H1 (cell line): ENCODE data around the gene RBM20. TPM values are rescaled to one million over a fixed set of nuclear protein-coding genes. Genes with fewer than 3 reads are reported as not detected.

Experiments used
- CHD1 ChIP-seq: IDR thresholded peaks from 2 replicates; pipeline ENCODE4 v1.6.1; 2012; ENCODE audit warnings: low read depth, low read length, improper control_type of control experiment
- CTBP2 ChIP-seq: IDR thresholded peaks from 2 replicates; pipeline ENCODE4 v1.7.0; 2011; ENCODE audit warnings: borderline replicate concordance, mild to moderate bottlenecking, moderate library complexity, mixed read lengths, low read length; ENCODE audit not compliant: insufficient read depth, insufficient read length
- EZH2 ChIP-seq: fragments of 200-600 bp; sonication (generic); IDR thresholded peaks from 2 replicates; pipeline ENCODE4 v1.7.1; 2012; ENCODE audit warnings: low read depth, mild to moderate bottlenecking, moderate library complexity, low read length, inconsistent platforms; ENCODE audit not compliant: severe bottlenecking
- JUND ChIP-seq: IDR thresholded peaks from 2 replicates; pipeline ENCODE4 v1.6.1; 2011; ENCODE audit warnings: mild to moderate bottlenecking, improper control_type of control experiment, low read length
- KDM1A ChIP-seq: fragments of 200-600, 300-600 bp; sonication (generic); IDR thresholded peaks from 2 replicates; pipeline ENCODE4 v1.7.1; 2016; ENCODE audit warnings: mild to moderate bottlenecking, low read length, borderline replicate concordance
- KDM4A ChIP-seq: IDR thresholded peaks from one replicate; pipeline ENCODE4 v1.7.1; 2012; ENCODE audit warnings: low read depth, mild to moderate bottlenecking, moderate library complexity, low read length, inconsistent platforms; ENCODE audit not compliant: severe bottlenecking
- KDM5A ChIP-seq: fragments of 200-600 bp; IDR thresholded peaks from 2 replicates; pipeline ENCODE4 v1.7.1; 2012; ENCODE audit warnings: mild to moderate bottlenecking, low read length, inconsistent platforms, mixed read lengths
- SIRT6 ChIP-seq: IDR thresholded peaks from one replicate; pipeline ENCODE4 v1.7.1; 2012; ENCODE audit warnings: low read length, inconsistent platforms
- SP1 ChIP-seq: IDR thresholded peaks from 2 replicates; pipeline ENCODE4 v1.6.1; 2011; ENCODE audit warnings: low read depth, low read length
- polyA plus RNA-seq, 7 experiments: library from polyadenylated mRNA; depleted of rRNA in 3 of 7; stranded (reverse) in 5 of 7; unstranded in 2 of 7; fragments of >200 nt in 5 of 7; fragments of 200-250 nt in 2 of 7; gene quantifications; 1 replicate in 5 of 7; 2 replicates in 1 of 7; 4 replicates in 1 of 7; pipeline versions ENCODE4 v1.2.1 to v1.2.3, GENCODE V29; 2011 to 2013; ENCODE audit warnings: missing spikeins in 2 of 7, mixed read lengths in 2 of 7
- total RNA-seq: library from RNA; stranded (reverse); fragmentation: NEBNext Ultra II Directional; extraction: Animal tissue kit (Norgen Biotek cat#: 25700); gene quantifications from 2 replicates; pipeline ENCODE4 v1.2.1, GENCODE V29; 2021
- TF ChIP-seq, protein P1 (sequence below): fragments of 300-600 bp; sonication (generic); IDR thresholded peaks from 2 replicates; pipeline ENCODE4 v1.7.1; 2012; ENCODE audit warnings: low read length, moderate library complexity, mild to moderate bottlenecking, inconsistent platforms; ENCODE audit not compliant: insufficient replicate concordance

The RBM20 gene
- total and polyA plus RNA-seq, 2 of the 8 experiments (the other 6 are each of a cell fraction or from before 2014, with no cell fraction given): 0.05 to 0.63 TPM

DNA sequence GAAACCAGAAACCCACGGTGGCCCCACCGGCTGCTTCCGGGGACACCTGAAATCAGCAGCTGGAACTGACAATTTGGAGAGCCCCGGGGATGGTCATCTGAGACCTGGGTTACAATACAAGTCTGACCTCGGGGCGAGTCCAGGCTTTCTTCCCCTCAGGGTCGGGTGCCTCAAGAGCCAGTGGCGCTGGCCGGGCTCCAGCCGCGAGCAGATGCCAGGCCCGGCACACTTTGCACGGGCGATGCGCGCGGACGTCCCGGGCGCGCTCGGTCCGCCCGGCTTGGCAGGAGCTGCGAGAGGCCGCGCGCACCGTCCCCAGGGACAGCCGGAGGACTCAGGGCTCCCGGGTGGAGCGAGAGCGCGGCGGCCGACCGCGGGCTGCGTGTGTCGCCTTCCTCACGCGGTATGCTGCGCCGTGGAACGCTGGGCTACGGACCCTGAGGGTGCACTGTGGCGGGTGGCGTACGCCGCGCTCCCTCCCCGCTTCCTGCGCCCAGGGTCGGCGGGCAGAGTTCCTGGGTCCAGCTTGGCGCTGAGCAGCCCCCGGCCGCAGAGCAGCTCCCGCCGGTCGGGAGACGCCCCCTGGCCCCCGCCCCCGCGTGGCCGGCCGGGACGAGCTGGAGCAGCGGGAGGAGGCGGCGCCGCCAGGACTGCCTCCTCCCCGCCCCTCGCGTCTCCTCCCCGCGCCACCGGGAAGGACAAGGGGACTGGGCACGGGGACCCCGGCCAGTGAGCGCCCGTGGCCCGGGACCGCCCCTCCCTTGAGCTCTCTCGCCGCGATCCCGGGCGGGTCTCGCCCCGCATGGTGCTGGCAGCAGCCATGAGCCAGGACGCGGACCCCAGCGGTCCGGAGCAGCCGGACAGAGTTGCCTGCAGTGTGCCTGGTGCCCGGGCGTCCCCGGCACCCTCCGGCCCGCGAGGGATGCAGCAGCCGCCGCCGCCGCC is at the start of gene RBM20 (continued):
- TF ChIP-seq, protein P1, sequence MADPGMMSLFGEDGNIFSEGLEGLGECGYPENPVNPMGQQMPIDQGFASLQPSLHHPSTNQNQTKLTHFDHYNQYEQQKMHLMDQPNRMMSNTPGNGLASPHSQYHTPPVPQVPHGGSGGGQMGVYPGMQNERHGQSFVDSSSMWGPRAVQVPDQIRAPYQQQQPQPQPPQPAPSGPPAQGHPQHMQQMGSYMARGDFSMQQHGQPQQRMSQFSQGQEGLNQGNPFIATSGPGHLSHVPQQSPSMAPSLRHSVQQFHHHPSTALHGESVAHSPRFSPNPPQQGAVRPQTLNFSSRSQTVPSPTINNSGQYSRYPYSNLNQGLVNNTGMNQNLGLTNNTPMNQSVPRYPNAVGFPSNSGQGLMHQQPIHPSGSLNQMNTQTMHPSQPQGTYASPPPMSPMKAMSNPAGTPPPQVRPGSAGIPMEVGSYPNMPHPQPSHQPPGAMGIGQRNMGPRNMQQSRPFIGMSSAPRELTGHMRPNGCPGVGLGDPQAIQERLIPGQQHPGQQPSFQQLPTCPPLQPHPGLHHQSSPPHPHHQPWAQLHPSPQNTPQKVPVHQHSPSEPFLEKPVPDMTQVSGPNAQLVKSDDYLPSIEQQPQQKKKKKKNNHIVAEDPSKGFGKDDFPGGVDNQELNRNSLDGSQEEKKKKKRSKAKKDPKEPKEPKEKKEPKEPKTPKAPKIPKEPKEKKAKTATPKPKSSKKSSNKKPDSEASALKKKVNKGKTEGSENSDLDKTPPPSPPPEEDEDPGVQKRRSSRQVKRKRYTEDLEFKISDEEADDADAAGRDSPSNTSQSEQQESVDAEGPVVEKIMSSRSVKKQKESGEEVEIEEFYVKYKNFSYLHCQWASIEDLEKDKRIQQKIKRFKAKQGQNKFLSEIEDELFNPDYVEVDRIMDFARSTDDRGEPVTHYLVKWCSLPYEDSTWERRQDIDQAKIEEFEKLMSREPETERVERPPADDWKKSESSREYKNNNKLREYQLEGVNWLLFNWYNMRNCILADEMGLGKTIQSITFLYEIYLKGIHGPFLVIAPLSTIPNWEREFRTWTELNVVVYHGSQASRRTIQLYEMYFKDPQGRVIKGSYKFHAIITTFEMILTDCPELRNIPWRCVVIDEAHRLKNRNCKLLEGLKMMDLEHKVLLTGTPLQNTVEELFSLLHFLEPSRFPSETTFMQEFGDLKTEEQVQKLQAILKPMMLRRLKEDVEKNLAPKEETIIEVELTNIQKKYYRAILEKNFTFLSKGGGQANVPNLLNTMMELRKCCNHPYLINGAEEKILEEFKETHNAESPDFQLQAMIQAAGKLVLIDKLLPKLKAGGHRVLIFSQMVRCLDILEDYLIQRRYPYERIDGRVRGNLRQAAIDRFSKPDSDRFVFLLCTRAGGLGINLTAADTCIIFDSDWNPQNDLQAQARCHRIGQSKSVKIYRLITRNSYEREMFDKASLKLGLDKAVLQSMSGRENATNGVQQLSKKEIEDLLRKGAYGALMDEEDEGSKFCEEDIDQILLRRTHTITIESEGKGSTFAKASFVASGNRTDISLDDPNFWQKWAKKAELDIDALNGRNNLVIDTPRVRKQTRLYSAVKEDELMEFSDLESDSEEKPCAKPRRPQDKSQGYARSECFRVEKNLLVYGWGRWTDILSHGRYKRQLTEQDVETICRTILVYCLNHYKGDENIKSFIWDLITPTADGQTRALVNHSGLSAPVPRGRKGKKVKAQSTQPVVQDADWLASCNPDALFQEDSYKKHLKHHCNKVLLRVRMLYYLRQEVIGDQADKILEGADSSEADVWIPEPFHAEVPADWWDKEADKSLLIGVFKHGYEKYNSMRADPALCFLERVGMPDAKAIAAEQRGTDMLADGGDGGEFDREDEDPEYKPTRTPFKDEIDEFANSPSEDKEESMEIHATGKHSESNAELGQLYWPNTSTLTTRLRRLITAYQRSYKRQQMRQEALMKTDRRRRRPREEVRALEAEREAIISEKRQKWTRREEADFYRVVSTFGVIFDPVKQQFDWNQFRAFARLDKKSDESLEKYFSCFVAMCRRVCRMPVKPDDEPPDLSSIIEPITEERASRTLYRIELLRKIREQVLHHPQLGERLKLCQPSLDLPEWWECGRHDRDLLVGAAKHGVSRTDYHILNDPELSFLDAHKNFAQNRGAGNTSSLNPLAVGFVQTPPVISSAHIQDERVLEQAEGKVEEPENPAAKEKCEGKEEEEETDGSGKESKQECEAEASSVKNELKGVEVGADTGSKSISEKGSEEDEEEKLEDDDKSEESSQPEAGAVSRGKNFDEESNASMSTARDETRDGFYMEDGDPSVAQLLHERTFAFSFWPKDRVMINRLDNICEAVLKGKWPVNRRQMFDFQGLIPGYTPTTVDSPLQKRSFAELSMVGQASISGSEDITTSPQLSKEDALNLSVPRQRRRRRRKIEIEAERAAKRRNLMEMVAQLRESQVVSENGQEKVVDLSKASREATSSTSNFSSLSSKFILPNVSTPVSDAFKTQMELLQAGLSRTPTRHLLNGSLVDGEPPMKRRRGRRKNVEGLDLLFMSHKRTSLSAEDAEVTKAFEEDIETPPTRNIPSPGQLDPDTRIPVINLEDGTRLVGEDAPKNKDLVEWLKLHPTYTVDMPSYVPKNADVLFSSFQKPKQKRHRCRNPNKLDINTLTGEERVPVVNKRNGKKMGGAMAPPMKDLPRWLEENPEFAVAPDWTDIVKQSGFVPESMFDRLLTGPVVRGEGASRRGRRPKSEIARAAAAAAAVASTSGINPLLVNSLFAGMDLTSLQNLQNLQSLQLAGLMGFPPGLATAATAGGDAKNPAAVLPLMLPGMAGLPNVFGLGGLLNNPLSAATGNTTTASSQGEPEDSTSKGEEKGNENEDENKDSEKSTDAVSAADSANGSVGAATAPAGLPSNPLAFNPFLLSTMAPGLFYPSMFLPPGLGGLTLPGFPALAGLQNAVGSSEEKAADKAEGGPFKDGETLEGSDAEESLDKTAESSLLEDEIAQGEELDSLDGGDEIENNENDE: no peak
- TF ChIP-seq KDM5A: no peak
- TF ChIP-seq KDM1A: no peak
- TF ChIP-seq JUND: no peak
- peak; percentile 77 for TF ChIP-seq KDM4A
- no peak for TF ChIP-seq SP1
- no peak for TF ChIP-seq SIRT6
- no peak for TF ChIP-seq CHD1
- no peak for TF ChIP-seq CTBP2
- TF ChIP-seq EZH2: peak; percentile 63
